GM18511 (cell line): ENCODE data around the gene OR6Q1.
"Not testable (repeated sequence)": the region's sequence is repeated elsewhere in the genome, so short reads cannot be mapped to it uniquely, and the experiment has no call there.

Source experiments
- ATAC-seq: cut with Tn5 transposase; IDR thresholded peaks from one replicate; pipeline ENCODE4 v1.9.1; 2021; ENCODE audit warnings: mild to moderate bottlenecking, moderate library complexity; ENCODE audit not compliant: unreplicated experiment

Gene OR6Q1, protein sequence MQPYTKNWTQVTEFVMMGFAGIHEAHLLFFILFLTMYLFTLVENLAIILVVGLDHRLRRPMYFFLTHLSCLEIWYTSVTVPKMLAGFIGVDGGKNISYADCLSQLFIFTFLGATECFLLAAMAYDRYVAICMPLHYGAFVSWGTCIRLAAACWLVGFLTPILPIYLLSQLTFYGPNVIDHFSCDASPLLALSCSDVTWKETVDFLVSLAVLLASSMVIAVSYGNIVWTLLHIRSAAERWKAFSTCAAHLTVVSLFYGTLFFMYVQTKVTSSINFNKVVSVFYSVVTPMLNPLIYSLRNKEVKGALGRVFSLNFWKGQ

DNA sequence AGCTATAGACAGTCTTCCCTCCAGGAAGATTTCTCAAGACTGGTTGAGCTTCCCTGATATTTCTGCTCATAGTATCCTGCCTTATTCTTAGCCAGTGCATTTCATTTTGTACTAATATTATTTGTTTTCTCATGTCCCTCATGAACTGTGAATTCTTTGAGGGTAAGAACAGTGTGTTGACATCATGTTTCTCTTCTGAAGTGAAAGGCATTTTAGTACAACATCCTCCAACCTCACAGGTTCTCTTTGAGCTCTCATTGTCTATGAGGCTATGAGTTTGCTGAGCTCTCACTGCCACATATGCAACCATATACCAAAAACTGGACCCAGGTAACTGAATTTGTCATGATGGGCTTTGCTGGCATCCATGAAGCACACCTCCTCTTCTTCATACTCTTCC, at the start of gene OR6Q1:
Gene OR6Q1 (plus strand): TSS at position 301 of the 400 bp plus-strand sequence. CDS start 0 bp downstream, at position 301.
- ATAC-seq, result no peak

DNA sequence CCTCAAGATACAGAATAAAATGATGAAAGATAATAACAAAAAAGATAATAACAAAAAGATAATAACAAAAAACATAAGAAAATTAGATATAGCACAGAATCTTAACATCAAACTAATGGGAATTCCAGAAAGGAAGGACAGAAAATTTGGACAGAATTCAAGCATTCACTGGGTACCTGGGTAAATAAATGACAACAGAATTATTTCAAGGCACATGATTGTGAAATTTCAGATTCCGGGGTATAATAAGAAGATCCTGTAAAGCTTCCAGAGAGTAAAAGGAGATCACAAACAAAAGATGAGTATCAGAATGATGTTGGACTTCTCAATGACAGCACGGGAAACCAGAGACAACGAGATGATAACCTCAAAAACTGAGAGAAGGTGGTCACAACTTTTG, 49.2 kb upstream of the OR6Q1 start:
- no peak for ATAC-seq

DNA sequence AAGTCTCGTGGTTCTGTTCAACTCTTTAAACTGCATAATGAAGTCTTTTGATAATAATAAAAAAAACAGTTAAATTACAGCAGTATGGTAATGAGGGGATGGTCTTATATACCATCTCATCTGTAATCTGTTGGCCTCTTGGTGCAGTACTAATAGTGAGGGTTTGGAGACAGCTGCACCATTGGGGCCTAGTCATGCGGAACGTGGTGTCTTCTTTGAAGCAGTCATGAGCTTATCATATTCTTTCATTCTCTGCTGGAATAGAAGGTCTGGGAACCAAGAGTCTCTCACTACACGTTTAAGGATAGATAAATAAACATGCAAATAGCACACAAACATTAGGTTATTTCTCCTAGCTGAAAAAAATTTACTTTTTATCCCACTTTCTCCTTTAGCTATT, 48.0 kb upstream of the OR6Q1 start:
- no peak for ATAC-seq

DNA sequence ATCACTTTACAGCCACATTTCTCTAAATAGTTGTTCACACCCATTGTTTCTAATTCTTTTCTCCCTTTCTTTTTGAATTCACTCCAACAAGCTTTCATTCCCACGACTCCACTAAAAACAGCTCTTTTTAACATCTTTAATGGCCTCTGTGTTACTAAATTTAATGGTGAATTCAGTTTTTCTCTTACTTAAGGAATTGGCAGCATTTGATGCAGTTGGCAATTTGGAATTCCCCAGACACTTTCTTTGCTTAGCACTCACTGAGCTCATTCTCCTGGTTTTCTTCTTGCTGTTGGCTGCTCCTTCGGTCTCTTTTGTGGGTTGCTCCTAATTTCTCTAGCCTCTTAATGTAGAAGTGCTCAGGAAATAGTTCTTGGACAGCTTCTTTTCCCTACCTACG, 47.6 kb upstream of the OR6Q1 start:
- no peak for ATAC-seq

DNA sequence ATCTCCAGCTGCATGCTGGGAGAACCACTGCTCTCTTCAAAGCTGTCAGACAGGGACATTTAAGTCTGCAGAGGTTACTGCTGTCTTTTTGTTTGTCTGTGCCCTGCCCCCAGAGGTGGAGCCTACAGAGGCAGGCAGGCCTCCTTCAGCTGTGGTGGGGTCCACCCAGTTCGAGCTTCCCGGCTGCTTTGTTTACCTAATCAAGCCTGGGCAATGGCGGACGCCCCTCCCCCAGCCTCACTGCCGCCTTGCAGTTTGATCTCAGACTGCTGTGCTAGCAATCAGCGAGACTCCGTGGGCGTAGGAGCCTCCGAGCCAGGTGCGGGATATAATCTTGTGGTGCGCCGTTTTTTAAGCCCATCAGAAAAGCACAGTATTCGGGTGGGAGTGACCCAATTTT, 31.2 kb upstream of the OR6Q1 start:
- ATAC-seq, result not testable (repeated sequence)

DNA sequence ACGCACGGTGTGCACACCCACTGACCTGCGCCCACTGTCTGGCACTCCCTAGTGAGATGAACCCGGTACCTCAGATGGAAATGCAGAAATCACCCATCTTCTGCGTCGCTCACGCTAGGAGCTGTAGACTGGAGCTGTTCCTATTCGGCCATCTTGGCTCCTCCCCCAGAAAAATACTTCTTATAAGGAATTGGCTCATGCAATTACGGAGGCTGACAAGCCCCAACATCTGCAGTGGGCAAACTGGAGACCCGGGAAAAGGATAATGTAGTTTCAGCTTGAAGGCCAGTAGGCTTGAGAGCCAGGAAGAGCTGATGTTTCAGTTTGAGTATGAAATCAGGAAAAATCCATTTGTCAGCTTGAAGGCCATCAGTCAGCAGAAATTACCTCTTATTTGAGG, 30.7 kb upstream of the OR6Q1 start:
- not testable (repeated sequence) for ATAC-seq

DNA sequence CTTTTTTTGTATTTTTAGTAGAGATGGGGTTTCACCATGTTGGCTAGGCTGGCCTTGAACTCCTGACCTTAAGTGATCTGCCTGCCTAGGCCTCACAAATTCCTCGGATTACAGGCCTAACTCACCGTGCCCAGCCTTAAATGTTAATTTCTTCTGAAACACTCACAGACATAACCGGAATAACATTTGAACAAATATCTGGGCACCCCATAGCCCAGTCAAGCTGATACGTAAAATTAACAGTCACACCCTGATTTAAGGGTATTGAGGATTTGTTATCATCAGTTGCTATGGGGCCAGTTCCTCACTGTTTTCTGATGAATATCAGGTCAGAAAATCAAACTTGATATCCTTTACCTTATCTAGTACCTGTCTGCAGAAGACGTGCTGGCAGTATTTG, 30.1 kb upstream of the OR6Q1 start:
- no peak for ATAC-seq

DNA sequence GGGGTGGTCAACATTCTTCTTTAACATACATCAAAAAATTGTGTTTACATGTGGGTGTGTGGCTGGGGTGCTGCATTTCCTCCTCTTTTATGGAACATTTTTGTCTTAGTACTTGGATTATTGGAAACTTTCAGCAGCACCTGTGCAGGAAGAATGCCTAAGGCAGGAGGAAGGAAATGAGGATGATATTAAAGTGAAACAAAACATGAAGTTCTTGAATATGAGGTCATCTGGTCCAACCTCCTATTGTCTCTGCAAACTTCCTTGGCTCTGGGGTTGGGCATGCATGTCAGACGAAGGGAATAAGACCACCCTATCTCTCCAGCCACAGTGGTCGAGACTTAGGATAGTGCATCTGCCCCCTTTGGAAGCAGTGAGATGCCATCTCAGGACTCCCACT, 27.7 kb upstream of the OR6Q1 start:
- ATAC-seq, result no peak

DNA sequence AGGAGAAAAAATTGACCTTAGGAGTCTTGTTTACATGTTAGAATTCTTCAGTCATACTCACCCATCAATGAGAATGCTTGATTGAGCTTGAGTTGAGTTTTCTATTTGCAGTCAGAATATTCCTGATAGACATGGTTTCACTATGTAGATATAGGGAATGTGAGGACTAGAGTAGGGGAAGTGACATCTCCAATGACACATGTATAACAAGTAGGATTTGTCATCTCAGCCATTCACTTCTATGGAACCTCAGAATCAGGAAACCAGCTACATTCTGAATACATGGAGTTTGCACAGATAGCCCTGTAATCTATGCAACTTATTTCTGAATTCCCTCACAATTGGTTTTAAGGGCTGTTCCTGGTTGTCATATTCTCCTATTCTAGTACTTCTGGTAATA, 27.2 kb upstream of the OR6Q1 start:
- no peak for ATAC-seq

DNA sequence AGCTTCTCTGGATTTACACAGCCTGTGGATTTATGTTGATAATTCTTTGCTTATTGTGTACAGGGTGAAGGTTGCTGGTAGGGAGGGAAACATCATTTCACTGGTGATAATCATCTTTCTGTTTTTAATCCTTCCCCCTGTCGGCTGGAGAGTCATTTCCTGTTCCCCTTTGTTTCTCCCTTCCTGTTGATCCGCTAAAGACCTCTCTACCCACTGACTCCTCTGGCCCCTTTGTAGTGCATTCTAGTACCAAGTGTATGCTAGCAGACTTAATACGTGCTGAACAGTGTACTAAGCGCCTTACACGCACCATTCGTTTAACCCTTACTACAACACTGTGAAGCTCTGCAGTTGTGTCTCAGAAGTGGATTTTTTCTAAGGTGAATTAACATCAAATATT, 26.1 kb upstream of the OR6Q1 start:
- ATAC-seq, result no peak

DNA sequence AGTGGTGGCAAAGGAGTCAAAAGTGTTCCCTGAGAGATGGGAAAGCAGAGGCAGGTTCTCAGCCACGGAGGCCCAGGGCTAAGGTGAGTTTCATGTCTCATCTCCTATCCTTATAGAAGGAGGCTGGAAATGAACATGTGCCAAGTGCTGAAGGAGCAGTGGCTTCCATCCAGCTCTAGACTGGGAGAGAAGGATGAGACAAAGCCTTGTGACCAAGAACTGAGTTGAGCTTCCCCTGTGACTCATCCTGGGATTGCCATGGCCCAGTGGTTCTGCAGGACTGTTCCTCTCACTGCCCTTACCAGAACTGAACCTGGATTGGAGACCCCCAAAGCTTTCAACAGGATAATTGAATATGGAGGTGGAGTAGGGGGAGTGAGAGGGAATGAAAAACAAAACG, 23.8 kb upstream of the OR6Q1 start:
- ATAC-seq, result no peak

DNA sequence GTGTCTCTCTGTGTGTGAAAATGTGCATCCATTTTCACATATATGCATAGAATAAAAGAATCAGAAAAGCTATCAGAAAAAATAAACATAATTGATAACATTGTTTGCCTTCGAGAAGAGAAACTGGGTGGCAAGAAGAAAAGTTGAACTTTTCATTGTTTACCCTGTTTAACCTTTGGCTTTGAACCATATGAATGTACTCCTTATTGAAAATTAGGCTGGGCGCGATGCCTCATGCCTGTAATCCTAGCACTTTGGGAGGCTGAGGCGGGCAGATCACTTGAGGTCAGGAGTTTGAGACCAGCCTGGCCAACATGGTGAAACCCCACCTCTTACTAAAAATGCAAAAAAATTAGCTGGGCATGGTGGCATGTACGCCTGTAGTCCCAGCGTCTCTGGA, 19.0 kb upstream of the OR6Q1 start:
- ATAC-seq, result no peak

DNA sequence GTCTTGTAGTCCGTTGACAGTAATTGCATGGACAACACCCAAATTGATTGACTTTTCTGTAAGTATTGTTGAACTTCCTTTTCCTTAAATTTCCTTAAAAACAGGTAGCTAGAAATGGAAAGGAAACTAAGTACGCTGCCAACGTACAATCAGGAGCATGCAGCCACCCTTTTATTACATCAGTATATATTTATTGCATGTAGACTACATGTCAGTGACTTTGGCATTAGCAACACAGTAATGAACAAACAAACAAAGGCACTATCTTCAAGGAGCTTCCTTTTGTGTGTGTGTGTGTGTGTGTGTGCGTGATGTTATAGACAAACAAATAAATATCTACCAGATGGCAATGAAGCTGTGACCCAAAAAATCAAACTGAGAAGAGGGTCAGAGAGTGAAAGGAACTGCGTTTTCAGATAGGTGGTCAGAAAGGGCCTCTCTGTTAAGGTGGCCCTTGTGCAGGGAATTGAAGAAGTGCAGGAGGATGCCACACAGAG, 7.3 kb upstream of the OR6Q1 start, which contains the start of gene OR9Q1:
Gene OR9Q1 (plus strand): TSS at position 447 of the 497 bp plus-strand sequence. CDS start 155,564 bp downstream, outside the sequence.
- ATAC-seq, result no peak

DNA sequence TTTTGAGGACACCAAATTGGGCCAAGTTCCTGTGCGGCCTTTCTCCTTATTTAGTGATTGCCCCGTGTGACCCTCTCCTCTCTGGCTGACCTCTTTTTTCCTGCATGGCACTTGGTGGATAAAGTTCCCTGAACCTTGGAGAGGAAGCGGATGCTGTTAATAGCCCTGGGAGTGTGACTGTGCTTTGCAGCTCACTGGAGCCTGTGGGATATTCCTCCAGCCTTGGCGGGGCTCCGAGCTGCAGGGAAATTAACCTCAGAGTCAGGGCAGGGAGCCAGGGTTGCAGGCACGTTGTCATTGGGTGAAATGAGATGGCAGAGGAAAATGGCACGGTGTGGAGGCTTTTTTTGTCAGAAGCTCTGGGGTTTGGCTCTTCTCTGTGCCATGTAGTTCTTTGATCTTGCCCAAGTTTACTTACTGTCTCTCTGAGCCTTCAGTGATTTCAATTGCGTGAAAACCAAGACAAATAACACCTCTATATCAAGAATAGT, 6.1 kb upstream of the OR6Q1 start:
- ATAC-seq, result no peak

DNA sequence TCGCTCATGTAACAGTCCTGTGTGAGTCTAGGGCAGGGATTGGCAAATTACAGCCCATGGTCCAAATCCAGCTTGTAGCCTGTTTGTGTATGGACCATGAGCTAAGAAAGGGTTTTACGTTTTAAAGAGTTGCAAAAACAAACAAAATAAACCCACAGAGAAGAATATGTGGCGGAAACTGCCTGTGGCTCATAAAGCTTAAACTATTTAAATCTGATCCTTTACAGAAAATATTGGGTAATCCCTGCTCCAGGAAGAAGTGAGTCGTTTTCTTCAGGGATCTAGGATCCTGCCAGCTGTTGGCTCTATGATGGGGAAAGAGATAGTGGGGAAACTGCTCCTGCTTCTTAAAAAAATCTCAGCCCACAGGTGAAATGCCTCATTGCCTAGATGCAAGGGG, 3.4 kb upstream of the OR6Q1 start:
- no peak for ATAC-seq

DNA sequence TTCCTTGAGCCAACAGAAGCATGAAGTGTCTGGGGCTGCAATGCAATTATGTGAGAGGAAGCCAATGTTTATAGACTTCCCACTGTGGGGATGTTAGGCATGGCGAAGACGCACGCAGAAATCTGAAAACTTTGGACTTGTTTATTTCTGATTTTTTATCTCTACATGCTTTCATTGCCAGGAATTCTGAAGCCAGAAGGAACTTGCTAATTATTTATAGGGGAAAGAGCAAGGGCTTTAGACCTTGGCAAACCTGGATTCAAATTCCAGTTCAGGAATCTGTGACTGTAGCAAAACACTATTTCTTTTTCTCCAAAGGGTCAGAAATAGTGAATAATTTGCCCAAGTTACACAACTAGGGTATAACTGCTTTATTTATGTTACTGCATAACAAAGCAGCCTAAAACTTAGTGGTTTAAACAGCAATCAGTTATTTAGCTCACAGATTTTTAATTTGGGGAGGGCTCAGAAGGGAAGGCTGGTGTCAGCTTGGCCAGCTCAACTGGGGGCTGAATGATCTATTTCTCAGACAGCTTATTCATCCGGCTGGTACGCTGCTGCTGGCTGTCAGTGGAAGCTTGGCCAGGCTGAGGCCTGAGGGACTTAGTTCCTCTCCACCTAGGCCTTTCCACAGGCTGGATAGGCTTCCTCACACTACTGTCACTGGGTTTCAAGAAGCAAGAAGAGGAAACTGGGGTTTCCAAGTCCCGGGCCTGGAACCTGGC, 1.9 kb upstream of the OR6Q1 start:
- ATAC-seq, result no peak

DNA sequence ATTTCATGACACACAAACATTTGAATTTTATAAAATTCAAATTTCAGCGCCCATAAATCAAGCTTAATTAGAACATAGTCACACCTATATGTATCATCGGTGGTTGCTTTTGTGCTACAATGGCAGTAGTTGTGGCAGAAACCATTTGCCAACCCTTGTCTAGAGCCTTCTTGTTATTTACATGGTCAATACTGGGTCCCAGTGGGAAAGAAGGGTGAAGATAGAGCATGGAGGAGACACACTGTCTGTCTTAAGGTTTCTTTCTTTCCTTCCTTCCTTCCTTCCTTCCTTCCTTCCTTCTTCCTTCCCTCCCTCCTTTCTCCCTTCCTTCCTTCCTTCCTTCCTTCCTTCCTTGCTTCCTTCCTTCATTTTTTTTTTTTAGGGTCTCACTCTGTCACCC, 3.7 kb downstream of the OR6Q1 start:
- no peak for ATAC-seq

DNA sequence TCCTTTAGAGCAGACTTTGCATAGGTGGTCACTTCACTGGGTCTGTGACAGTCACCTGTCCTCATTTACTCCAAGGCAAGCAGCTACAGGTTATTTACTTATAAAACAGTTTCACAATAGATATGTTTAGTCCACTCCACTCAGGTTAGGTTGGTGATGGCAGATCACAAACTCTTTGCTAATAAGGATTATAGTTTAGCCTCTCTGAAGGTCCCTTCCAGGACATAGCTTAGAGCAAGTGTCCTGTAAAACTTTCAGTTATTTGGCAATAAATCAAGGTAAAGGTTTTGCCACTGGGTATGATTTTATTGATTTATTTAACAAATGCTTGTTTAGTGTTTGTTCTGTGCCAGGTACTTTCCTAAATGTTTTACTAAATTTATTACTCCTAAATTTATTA, 8.8 kb downstream of the OR6Q1 start:
- no peak for ATAC-seq

DNA sequence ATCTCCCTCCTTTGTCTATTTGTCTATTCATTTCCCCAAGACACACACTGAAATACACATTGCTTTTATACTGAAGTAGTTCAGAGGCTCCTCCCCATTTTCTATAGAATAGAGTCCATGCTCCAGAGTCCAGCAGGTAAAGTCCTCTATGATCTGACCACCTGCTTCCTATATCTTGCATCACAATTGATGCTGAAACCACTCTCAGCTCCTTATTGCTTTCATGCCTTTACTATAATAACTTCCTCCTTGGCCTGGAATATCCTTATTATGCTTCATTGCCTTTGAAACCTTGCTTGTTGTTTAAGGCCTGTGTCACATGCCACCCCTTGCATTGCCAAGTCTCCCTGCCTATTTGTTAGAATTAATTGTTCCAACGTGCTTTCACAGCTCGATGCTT, 12.6 kb downstream of the OR6Q1 start:
- no peak for ATAC-seq

DNA sequence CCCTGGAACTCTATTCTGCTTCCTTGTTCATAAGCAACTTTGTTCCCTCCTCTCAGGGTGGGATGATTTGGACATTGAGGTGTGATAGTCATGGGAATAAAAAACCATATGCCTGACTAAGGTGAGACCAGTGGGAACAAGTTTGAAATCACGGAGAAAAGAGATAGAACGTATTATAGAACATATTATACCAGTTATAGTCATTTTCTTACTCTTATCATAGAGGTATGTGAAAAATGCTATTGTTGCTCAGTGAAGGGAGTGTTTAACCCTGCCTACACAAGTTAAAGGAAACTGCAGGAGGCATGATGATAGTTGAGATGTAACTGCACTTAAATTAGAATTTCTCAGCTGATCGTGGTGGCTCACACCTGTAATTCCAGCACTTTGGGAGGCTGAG, 15.5 kb downstream of the OR6Q1 start:
- ATAC-seq, result no peak

DNA sequence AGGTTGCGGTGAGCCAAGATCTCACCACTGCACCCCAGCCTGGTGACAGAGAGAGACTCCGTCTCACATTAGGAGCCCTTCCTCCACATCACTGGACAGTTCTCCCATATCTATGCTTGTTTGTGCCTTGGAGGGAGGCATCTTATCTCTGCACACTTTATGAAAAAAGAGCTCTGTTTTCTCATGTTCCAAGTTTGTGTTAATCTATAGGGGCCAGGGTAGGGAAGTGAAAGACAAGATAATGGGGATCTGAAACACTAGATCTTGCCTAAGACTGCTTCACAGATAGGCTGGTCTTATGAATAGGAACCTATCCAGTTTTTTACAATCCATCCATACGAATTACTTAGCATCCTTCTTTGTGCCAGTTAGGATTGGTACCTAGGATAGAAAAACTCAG, 17.1 kb downstream of the OR6Q1 start:
- no peak for ATAC-seq

DNA sequence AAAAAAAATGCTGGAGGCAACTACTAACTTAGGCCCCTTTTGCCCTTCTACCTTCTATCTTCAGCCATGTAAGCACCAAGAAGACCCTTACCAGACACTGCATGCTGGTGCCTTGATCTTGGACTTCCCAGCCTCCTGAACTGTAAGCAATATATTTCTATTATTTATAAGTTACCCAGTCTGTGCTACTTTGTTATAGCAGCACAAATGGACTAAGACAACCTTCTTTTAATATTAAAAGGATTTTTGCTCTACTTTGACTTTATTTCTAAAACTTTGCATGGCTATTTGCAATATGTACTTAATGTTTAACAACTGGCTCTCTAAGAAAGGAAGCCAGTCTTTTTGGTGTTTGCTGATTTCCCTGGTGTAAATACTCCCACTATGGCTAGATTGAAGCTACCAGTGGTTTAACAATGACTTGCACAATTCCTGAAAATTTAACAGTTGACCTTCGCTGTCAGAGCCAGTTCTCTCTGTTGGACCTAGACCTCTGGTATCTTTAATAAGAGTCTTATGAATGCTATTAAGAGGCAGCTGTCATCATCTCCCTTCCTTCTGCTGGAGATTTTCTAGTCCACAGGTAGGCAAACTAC, 25.2 kb downstream of the OR6Q1 start:
- no peak for ATAC-seq
